Measurements from ENCODE around the gene DPYD. TPM values are rescaled to one million over a fixed set of nuclear protein-coding genes. Genes with fewer than 3 reads are reported as not detected.

The DPYD gene
- 17.6 and 21.7 TPM in 2 replicates for total RNA-seq

GRCh38 chr1:97920832-97921571 lies at the start of gene DPYD:
Gene DPYD (minus strand): TSS chr1:97921034. CDS start chr1:97920922, 112 bp downstream.

All from mammary microvascular endothelial cell (primary cell).